Epithelial cell of alveolus of lung (primary cell): ENCODE measurements around the gene GRIN2B. TPM values are rescaled to one million over a fixed set of nuclear protein-coding genes. Genes with fewer than 3 reads are reported as not detected.

Experiments
- total RNA-seq: library from RNA; depleted of rRNA; stranded (reverse); fragments of >200 nt; gene quantifications from 2 replicates; pipeline ENCODE4 v1.2.1, GENCODE V29; 2015

GRIN2B gene
- not detected in 2 replicates for total RNA-seq

DNA sequence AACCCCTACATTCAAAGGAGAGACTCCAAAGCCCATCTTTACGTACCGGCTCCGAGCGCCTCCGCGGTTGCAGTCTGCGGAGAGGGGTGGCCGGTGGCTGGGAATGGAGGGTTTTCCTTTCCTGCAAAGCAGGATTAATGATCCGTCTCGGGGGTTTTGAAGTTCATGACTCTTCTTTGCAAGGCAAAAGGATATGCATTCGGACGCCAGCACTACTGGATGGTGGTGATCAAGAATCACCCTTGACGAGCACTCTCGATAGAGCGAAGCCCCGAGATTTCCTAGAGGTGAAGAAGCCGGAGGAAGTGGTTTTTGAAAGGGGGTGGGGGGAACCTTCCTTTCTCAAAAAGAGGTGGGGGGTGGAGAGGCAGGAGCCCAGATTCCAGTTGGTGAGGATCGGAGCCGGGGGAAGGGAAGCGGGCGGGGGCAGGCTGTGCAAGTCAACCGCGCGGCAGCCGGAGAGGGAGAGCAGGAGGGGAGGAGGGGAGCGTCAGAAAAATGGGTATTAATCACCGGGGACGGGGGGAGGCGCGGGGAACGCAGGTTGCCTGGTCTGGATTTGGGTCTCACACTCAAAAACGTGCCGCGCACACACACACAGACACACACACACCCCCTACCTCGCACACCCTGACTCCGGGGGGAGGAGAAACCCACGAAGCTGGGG is at the start of gene GRIN2B:
TSS of gene GRIN2B (minus strand) at position 307 of the 667 bp plus-strand sequence. CDS start 115,394 bp downstream, outside the sequence.

